ENCODE measurements around the gene CLCF1.
A peak's percentile ranks its signal among the peaks of the same experiment; 100 is the strongest.

CLCF1 gene

DNA sequence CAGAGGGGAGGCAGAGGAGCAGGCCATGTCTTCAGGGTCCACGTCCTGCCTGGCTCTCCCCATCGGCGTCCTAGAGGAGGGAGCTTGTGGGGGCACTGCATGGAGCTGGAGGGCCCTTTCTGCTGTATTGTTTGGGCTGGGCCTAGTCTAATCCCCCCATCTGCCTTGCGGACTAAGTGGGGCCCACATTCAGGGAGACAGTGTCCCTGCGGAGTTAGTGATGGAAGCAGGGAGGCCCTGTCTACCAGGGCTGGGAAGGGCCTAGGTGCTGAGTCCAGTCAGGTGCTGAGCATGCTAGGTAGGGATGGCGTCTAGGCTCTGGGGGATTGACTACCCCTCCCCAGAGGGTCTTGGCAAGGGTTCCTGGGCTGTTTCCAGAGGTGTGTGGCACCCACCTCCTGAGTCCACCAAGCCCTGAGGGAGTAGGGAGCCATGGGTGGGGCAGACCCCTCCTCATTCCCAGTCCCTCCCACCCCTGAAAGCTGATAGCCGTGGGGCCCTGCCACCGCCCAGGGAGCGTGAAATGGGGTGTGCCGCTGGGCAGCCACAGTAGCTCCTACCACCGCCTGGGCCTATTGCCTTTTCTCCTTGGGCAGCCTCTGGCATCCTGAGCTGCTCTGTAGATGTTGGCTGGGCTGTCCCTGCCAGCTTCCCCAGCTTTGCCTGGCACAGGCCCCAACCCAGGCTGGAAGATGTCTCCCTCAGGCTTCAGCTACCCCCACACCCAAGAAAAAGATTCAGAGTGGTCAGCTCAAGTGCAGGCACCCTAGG lies 18.2 kb downstream of the CLCF1 start:
- POLR2A ChIA-PET (ENCODE audit: low non-redundant PET) = interaction anchor here (0.7 to 2.7 kb wide), 3 partner anchors 18 to 37 kb away, joined by 3 to 11 read pairs (median 9); partner anchors contain the start of genes CLCF1 and RAD9A
- TF ChIP-seq, protein P1, sequence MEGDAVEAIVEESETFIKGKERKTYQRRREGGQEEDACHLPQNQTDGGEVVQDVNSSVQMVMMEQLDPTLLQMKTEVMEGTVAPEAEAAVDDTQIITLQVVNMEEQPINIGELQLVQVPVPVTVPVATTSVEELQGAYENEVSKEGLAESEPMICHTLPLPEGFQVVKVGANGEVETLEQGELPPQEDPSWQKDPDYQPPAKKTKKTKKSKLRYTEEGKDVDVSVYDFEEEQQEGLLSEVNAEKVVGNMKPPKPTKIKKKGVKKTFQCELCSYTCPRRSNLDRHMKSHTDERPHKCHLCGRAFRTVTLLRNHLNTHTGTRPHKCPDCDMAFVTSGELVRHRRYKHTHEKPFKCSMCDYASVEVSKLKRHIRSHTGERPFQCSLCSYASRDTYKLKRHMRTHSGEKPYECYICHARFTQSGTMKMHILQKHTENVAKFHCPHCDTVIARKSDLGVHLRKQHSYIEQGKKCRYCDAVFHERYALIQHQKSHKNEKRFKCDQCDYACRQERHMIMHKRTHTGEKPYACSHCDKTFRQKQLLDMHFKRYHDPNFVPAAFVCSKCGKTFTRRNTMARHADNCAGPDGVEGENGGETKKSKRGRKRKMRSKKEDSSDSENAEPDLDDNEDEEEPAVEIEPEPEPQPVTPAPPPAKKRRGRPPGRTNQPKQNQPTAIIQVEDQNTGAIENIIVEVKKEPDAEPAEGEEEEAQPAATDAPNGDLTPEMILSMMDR (conservative IDR thresholded peaks at IDR 0.05; ENCODE audit: low read depth) = no peak
- H3K27ac ChIP-seq = peak overlapping the region; percentile 97
- CTCF ChIA-PET = interaction anchor here (0.9 to 4.8 kb wide), 4 partner anchors 17 to 38 kb away, joined by 3 to 81 read pairs (median 28); partner anchors contain the start of gene CLCF1
- DNase-seq (ENCODE audit: low spot score) = no peak

DNA sequence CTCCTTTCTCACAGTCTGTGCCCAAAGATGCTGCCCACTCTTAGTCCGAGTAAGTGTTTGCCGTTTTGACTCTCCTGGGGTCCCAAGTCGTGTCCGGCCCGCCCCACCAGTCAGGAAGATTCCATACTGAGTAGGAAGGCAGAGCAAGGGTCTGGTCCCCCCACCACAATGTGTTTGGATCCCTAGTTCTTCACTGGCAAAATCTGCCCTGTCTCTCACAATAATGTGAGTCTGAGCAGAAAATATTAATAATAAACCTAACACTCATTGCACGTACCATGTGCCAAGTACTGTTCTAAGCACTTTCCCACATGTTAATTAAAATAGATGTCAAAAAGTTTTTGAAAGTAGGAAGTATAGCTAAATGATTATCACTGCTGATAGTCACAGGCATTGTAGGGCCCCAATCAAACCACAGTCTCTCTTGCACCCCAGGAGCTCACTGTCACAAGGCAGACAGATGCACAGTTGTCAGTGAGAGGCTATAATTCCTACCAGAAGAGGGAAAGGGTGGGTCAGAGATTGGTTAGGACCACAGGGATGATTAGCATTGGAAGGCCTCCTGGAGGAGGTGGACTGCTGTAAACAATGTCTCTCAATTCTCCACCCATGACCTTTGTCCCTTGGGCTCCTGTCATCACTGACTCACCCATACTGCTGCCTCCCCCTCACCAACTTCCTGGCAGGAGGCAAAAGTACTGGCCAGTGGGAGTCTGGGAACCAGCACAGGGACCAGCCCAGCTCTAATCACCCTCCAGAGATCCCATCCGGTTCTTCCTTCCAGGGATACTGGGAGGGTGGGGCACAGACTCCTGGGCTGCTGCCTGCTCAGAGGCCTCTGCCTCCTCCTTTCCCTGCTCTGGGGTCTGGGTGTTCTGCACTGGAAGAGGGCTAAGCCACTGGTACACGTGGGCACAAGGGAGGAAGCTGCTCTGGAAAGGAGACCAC lies 19.0 kb downstream of the CLCF1 start:
- CTCF ChIA-PET = interaction anchor here (0.5 to 5.9 kb wide), 8 partner anchors 17 to 165 kb away, joined by 3 to 113 read pairs (median 4); partner anchors contain the start of gene CLCF1
- peak; percentile 95 for DNase-seq (ENCODE audit: low spot score)
- POLR2A ChIA-PET (ENCODE audit: low non-redundant PET) = interaction anchor here (0.6 to 2.7 kb wide), 7 partner anchors 19 to 508 kb away, joined by 3 to 11 read pairs (median 3); partner anchors contain the start of genes CLCF1 and RAD9A
- peak overlapping the region; percentile 97 for H3K27ac ChIP-seq
- TF ChIP-seq, protein P1 (conservative IDR thresholded peaks at IDR 0.05; ENCODE audit: low read depth) = no peak

DNA sequence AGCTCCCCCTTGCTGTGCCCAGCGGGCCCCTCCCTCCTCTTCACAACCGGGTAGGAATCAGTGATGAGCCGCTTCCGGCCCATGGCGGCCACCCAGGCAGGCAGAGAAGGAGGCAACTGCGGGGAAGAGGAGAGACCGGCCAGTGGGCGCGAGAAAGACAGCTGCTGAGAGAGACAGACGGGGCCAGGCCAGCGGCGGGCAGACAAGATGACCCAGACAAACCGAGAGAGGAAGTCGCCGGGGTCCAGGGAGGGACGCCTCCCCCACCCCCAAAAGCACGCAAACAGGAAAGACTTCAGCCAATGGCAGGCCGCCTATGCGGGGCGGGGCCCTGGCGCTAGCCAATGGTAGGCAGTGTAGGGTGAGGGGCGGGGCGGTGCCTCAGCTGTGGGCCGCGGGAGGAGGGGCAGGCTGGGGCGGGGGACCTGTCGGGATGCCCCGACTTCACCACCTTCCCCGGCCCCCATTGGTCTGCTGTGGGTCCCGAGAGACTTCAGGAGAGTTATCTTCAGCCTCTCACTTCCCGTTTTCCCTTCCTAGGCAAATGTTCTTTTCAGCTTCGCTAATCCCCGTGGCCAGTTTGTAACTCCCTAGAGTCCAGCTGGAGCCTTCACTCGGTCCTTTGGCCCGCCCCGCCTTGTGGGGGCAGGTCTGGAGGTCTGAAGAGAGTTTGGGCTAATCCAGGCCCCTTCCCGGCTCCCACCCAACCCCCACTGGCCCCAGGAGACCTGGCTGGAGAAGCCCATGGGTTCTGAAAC lies 19.9 kb downstream of the CLCF1 start, which contains the start of gene POLD4:
Gene POLD4, minus strand, starts transcription at position 230 of the 758 bp plus-strand sequence. Its CDS starts 147 bp downstream, at position 83.
- ChIA-PET POLR2A (ENCODE audit: low non-redundant PET) (interaction anchor here (0.6 to 2.7 kb wide), 5 partner anchors 20 to 287 kb away, joined by 3 to 11 read pairs (median 4); partner anchors contain the start of gene CLCF1), CTCF (interaction anchor here (0.5 to 5.9 kb wide), 5 partner anchors 16 to 164 kb away, joined by 3 to 113 read pairs (median 4); partner anchors contain the start of gene CLCF1)
- DNase-seq (ENCODE audit: low spot score) = peak; percentile 95
- peak within 1 kb of the TSS; percentile 97 for H3K27ac ChIP-seq
- TF ChIP-seq, protein P1 (conservative IDR thresholded peaks at IDR 0.05; ENCODE audit: low read depth) = no peak

DNA sequence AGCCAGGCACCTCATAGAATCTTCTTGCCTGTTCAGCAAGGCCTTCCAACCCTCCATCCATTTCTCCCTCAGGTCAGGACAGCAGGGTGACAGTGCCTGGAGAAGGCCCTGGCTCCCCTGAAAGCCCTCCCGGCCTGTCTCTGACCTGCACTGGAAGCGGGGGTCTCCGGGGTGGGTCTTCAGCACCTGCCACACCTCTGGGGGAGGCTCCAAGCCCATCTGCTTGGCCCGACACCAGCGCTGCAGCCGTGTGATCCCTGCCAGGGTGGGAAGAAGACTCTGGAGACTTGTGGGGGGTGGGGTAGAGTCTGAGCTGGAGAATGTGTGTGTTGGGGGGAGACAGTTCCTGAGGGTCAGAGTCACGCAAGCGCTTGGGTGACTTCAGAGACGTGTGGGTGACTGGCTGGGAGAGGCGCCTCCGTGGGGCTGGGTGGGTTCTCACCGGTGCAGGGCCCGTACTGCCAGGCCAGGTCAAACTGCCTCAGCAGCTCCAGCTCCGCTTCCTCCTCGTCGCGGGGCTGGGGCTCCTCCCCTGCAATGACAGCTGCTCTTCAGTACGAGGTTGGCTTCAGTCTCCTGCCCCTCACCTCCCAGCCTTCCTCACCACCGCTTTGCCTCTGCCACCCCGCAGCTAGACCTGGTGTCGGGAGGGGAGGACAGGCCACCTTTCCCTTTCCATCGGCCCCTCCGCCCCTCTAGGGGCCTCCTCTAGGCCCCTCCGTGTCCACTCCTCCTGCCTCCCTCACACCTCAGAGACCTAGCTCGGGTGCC lies 20.7 kb downstream of the CLCF1 start:
- POLR2A ChIA-PET (ENCODE audit: low non-redundant PET) = interaction anchor here (0.6 to 2.7 kb wide), 4 partner anchors 21 to 116 kb away, joined by 3 to 11 read pairs (median 6); partner anchors contain the start of gene CLCF1
- H3K27ac ChIP-seq = peak overlapping the region; percentile 97
- no peak for DNase-seq (ENCODE audit: low spot score)

More for the DNA sequence above, 20.7 kb downstream of the CLCF1 start:
- CTCF ChIA-PET = interaction anchor here (1.7 to 5.9 kb wide), 2 partner anchors 18 to 28 kb away, joined by 9 to 113 read pairs; no protein-coding TSS in a partner anchor
- TF ChIP-seq, protein P1 (conservative IDR thresholded peaks at IDR 0.05; ENCODE audit: low read depth) = no peak
